SK-N-SH (cell line): ENCODE measurements around the gene SDHAF3. TPM values are rescaled to one million over a fixed set of nuclear protein-coding genes. Genes with fewer than 3 reads are reported as not detected.

ENCODE experiments used
- CTCF ChIA-PET: fragments of 300-600, 350-600 bp; formaldehyde crosslinking; extraction: SDS; loops from one replicate; lab custom pipeline; 2021; lab: Yijun Ruan, JAX
- POLR2A ChIA-PET: fragments of 350-600 bp; sonication (Branson Sonifier 250); formaldehyde crosslinking; extraction: SDS; loops from one replicate; lab custom pipeline; 2020; ENCODE audit warnings: antibody characterized with exemption, inconsistent platforms; lab: Yijun Ruan, JAX
- DNase-seq: peaks from one replicate; pipeline ENCODE4 v3.0.0; 2012
- H2AFZ ChIP-seq: fragments of 200-600 bp; sonication (generic); 2 replicates; pipeline ENCODE4 v1.8.1; 2016; ENCODE audit warnings: antibody characterized with exemption, mild to moderate bottlenecking, low read depth
- H3F3A ChIP-seq: fragments of 200-600 bp; sonication (generic); replicated peaks from 2 replicates; pipeline ENCODE3; 2016; ENCODE audit warnings: antibody characterized with exemption, mild to moderate bottlenecking; ENCODE audit not compliant: insufficient read depth
- H3K27ac ChIP-seq, 2 experiments: fragments of 200-500 bp in 1 of 2; fragments of 200-600 bp in 1 of 2; sonication (Bioruptor generic) in 1 of 2; sonication (generic), shearing (Covaris generic) in 1 of 2; 2 replicates each; pipeline versions ENCODE4 v1.5.1 to v1.6.1; 2014 to 2016; ENCODE audit warnings: low read depth in 2 of 2, inconsistent platforms in 1 of 2, low read length in 1 of 2, mild to moderate bottlenecking in 1 of 2, mixed read lengths in 1 of 2
- H3K27me3 ChIP-seq: fragments of 200-600 bp; sonication (generic), shearing (Covaris generic); 2 replicates; pipeline ENCODE4 v1.6.1; 2016; ENCODE audit warnings: mixed run types; ENCODE audit not compliant: insufficient read depth
- H3K36me3 ChIP-seq, 2 experiments: fragments of 200-500 bp in 1 of 2; fragments of 200-600 bp in 1 of 2; sonication (Bioruptor generic) in 1 of 2; sonication (generic) in 1 of 2; replicated peaks in 1 of 2; 2 replicates each; pipeline versions ENCODE3 to v1.5.1; 2014 to 2016; ENCODE audit warnings: low read length in 1 of 2, mild to moderate bottlenecking in 1 of 2; ENCODE audit not compliant: insufficient read depth in 2 of 2, control insufficient read depth in 1 of 2
- H3K4me1 ChIP-seq, 2 experiments: fragments of 200-500 bp in 1 of 2; fragments of 200-600 bp in 1 of 2; sonication (Bioruptor generic) in 1 of 2; sonication (generic), shearing (Covaris generic) in 1 of 2; 2 replicates each; pipeline versions ENCODE4 v1.5.1 to v1.6.1; 2014 to 2016; ENCODE audit warnings: low read depth in 1 of 2, low read length in 1 of 2, mixed run types in 1 of 2; ENCODE audit not compliant: insufficient read depth in 2 of 2, control insufficient read depth in 1 of 2
- H3K4me2 ChIP-seq: fragments of 200-600 bp; sonication (generic), shearing (Covaris generic); 2 replicates; pipeline ENCODE4 v1.6.1; 2017; ENCODE audit warnings: mixed run types
- H3K4me3 ChIP-seq, 2 experiments: fragments of 200-500 bp in 1 of 2; fragments of 200-600 bp in 1 of 2; sonication (Bioruptor generic) in 1 of 2; sonication (generic), shearing (Covaris generic) in 1 of 2; 2 replicates each; pipeline versions ENCODE4 v1.5.1 to v1.8.1; 2014 to 2016; ENCODE audit warnings: low read depth in 2 of 2, inconsistent platforms in 1 of 2, low read length in 1 of 2, mild to moderate bottlenecking in 1 of 2, mixed read lengths in 1 of 2, moderate library complexity in 1 of 2
- H3K79me2 ChIP-seq: fragments of 200-600 bp; sonication (generic); 2 replicates; pipeline ENCODE4 v1.8.1; 2017; ENCODE audit warnings: mild to moderate bottlenecking; ENCODE audit not compliant: insufficient read depth
- H3K9ac ChIP-seq: fragments of 200-600 bp; sonication (generic); 2 replicates; pipeline ENCODE4 v1.6.1; 2017; ENCODE audit warnings: mixed run types
- H3K9me2 ChIP-seq: fragments of 200-600 bp; sonication (generic); 2 replicates; pipeline ENCODE4 v1.6.1; 2017; ENCODE audit warnings: mixed run types
- H3K9me3 ChIP-seq: fragments of 200-600 bp; sonication (generic); 2 replicates; pipeline ENCODE4 v1.6.1; 2017; ENCODE audit warnings: mixed run types, mild to moderate bottlenecking, moderate library complexity
- H4K20me1 ChIP-seq: fragments of 200-600 bp; sonication (generic); 2 replicates; pipeline ENCODE4 v1.6.1; 2017; ENCODE audit warnings: mild to moderate bottlenecking, mixed run types; ENCODE audit not compliant: insufficient read depth
- CHD2 ChIP-seq: fragments of 150-350 bp; IDR thresholded peaks from 2 replicates; pipeline ENCODE4 v1.6.1; 2018; ENCODE audit warnings: low read length; ENCODE audit not compliant: partially characterized antibody
- EP300 ChIP-seq, 2 experiments: IDR thresholded peaks; 2 replicates each; pipeline versions ENCODE4 v1.4.0 to v1.6.1; 2012; ENCODE audit warnings: borderline replicate concordance in 1 of 2, low read depth in 1 of 2, low read length in 1 of 2
- EZH2phosphoT487 ChIP-seq: fragments of 200-600 bp; sonication (generic); IDR thresholded peaks from 2 replicates; pipeline ENCODE4 v1.6.1; 2017; ENCODE audit warnings: low read depth, mixed run types, mild to moderate bottlenecking, antibody characterized with exemption, moderate library complexity, borderline replicate concordance
- FOSL2 ChIP-seq: IDR thresholded peaks from 2 replicates; pipeline ENCODE4 v1.4.0; 2012; ENCODE audit warnings: low read depth, mild to moderate bottlenecking, moderate library complexity, borderline replicate concordance
- FOXM1 ChIP-seq: IDR thresholded peaks from 2 replicates; pipeline ENCODE4 v1.4.0; 2012; ENCODE audit warnings: low read depth, mild to moderate bottlenecking
- GATA2 ChIP-seq: sonication (generic); formaldehyde crosslinking; IDR thresholded peaks from 2 replicates; pipeline ENCODE4 v1.5.0; 2020; ENCODE audit warnings: mild to moderate bottlenecking, missing genetic modification reagents
- IRF3 ChIP-seq: fragments of 150-350 bp; IDR thresholded peaks from 2 replicates; pipeline ENCODE4 v1.6.1; 2016; ENCODE audit warnings: mild to moderate bottlenecking, low read depth, low read length
- JUND ChIP-seq: IDR thresholded peaks from 2 replicates; pipeline ENCODE4 v1.4.0; 2012
- MAX ChIP-seq: IDR thresholded peaks from 2 replicates; pipeline ENCODE4 v1.4.0; 2012; ENCODE audit warnings: low read depth
- MEF2A ChIP-seq: IDR thresholded peaks from 2 replicates; pipeline ENCODE4 v1.4.0; 2012; ENCODE audit warnings: low read depth, borderline replicate concordance
- MXI1 ChIP-seq: IDR thresholded peaks from 2 replicates; pipeline ENCODE4 v1.6.1; 2012; ENCODE audit warnings: mild to moderate bottlenecking, low read depth, low read length, improper control_type of control experiment
- NRF1 ChIP-seq: IDR thresholded peaks from 2 replicates; pipeline ENCODE4 v1.6.1; 2012; ENCODE audit warnings: low read depth, mild to moderate bottlenecking, low read length
- PBX3 ChIP-seq: IDR thresholded peaks from 2 replicates; pipeline ENCODE4; 2012
- POLR2AphosphoS5 ChIP-seq: IDR thresholded peaks from 2 replicates; pipeline ENCODE4 v1.6.1; 2012; ENCODE audit warnings: low read depth, low read length
- RFX5 ChIP-seq: IDR thresholded peaks from 2 replicates; pipeline ENCODE4 v1.6.1; 2012; ENCODE audit warnings: mild to moderate bottlenecking, improper control_type of control experiment, low read length
- RXRA ChIP-seq: IDR thresholded peaks from 2 replicates; pipeline ENCODE4 v1.4.0; 2012; ENCODE audit warnings: low read depth, mild to moderate bottlenecking, borderline replicate concordance
- SIN3A ChIP-seq: IDR thresholded peaks from 2 replicates; pipeline ENCODE4 v1.6.1; 2012; ENCODE audit warnings: low read depth, mild to moderate bottlenecking, low read length, moderate library complexity, borderline replicate concordance
- SMC3 ChIP-seq: IDR thresholded peaks from 2 replicates; pipeline ENCODE4 v1.6.1; 2012; ENCODE audit warnings: low read depth, low read length, improper control_type of control experiment
- TAF1 ChIP-seq: IDR thresholded peaks from 2 replicates; pipeline ENCODE4 v1.6.1; 2012; ENCODE audit warnings: low read depth, mild to moderate bottlenecking, low read length, moderate library complexity, borderline replicate concordance
- TCF12 ChIP-seq: IDR thresholded peaks from 2 replicates; pipeline ENCODE4 v1.4.0; 2012
- USF2 ChIP-seq: fragments of 150-350 bp; IDR thresholded peaks from 2 replicates; pipeline ENCODE4 v1.6.1; 2017; ENCODE audit warnings: antibody characterized with exemption, low read length, low read depth, borderline replicate concordance
- YY1 ChIP-seq: IDR thresholded peaks from 2 replicates; pipeline ENCODE4 v1.4.0; 2012; ENCODE audit warnings: low read depth, mild to moderate bottlenecking
- WGBS: methylation state at CpG from one replicate; pipeline ENCODE4 v1.1.6; 2017; ENCODE audit warnings: low lambda C conversion rate; 5-methylcytosine and 5-hydroxymethylcytosine counted together
- polyA plus RNA-seq, 3 experiments: library from polyadenylated mRNA; depleted of rRNA; stranded (reverse); fragments of >200 nt; gene quantifications; 2 replicates each; pipeline ENCODE4 v1.2.3, GENCODE V29; 2012
- TF ChIP-seq, protein P1 (sequence below): IDR thresholded peaks from 2 replicates; pipeline ENCODE4 v1.4.0; 2012; ENCODE audit warnings: low read depth, borderline replicate concordance

The SDHAF3 gene
- polyA plus RNA-seq, 1 of the 3 experiments (the other 2 are of a cell fraction), result 17.0 TPM

DNA sequence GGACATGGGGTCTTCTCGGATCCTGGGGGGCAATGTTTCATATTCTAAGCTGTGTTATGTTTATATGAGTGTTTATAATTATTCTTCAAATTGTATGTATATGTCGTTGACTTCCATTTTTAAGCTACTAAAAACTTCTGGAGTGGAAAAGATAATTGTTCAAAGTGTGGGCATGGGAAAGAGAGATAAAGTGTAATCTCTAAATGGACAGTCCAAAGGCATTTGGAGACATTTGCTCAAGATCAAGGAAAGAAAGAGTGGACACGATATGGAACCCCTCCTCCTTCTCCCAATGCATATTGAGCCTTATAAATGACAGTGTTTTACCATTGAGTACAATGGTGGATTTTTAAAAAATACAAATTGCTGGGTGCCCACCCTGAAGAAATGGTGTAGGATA lies 81.1 kb downstream of the SDHAF3 start:
- Histone ChIP-seq H3K27me3 (no peaks in the 10 kb centered on the region; the same call in 1 of the 2 replicates), H3K36me3 (no peaks in the 10 kb centered on the region), H3K9me2 (no peaks in the 10 kb centered on the region), H3K79me2 (no peaks in the 10 kb centered on the region), H4K20me1 (no peaks in the 10 kb centered on the region), H3K4me2 (no peak overlapping the region), H3K4me3 (no peak overlapping the region), H3K9me3 (no peaks in the 10 kb centered on the region), H2AFZ (no peak overlapping the region), H3K27ac (no peak overlapping the region), H3K9ac (no peak overlapping the region), H3F3A (no peaks in the 10 kb centered on the region), H3K4me1 (no peaks in the 10 kb centered on the region)
- TF ChIP-seq SMC3 (no peak), FOSL2 (no peak), EZH2phosphoT487 (no peak), MAX (no peak), IRF3 (no peak), TAF1 (no peak), SIN3A (no peak), TCF12 (no peak), RXRA (no peak), EP300 (IDR thresholded peaks at IDR 0.05; ENCODE audit: borderline replicate concordance in 1 of 2, low read depth in 1 of 2, low read length in 1 of 2) (no peak), NRF1 (no peak), JUND (no peak), CHD2 (no peak), YY1 (no peak), FOXM1 (no peak), POLR2AphosphoS5 (no peak)
- TF ChIP-seq, protein P1, sequence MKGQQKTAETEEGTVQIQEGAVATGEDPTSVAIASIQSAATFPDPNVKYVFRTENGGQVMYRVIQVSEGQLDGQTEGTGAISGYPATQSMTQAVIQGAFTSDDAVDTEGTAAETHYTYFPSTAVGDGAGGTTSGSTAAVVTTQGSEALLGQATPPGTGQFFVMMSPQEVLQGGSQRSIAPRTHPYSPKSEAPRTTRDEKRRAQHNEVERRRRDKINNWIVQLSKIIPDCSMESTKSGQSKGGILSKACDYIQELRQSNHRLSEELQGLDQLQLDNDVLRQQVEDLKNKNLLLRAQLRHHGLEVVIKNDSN, result no peak
- CTCF ChIA-PET, result interaction anchor here (0.7 to 1.3 kb wide), 4 partner anchors 17 to 94 kb away, joined by 3 to 4 read pairs (median 3); no protein-coding TSS in a partner anchor
- 5% methylated on average over 3 of the region's 3 CpGs for WGBS
- POLR2A ChIA-PET, result no interaction called here
- DNase-seq, result no peak

DNA sequence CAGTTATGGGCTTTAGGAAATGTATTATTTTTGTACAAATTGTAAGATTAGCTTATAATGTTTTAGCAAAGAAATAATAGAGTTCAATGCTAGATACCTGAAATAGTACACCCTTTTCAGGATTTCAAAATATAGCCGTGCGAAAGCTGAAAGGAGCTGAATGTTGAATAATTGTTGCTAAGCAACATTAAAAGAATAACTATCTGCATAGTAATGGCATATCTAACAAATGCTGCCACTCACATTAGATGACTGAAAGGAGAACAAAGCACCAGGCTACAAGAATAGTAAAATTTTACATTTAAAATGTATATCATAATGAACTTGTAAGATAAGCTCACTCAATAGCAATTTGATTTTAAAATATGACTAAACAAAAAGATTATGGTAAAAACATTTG lies 82.5 kb downstream of the SDHAF3 start:
- H3K36me3 ChIP-seq, result no peaks in the 10 kb centered on the region
- no peak overlapping the region for H3K4me3 ChIP-seq
- H3K27me3 ChIP-seq, result no peaks in the 10 kb centered on the region; the same call in 1 of the 2 replicates
- ChIA-PET POLR2A (no interaction called here), CTCF (interaction anchor here (0.8 to 1.5 kb wide), 6 partner anchors 9 to 969 kb away, joined by 3 to 4 read pairs (median 3); no protein-coding TSS in a partner anchor)
- no peak for DNase-seq
- H3K79me2 ChIP-seq, result no peaks in the 10 kb centered on the region
- no peaks in the 10 kb centered on the region for H4K20me1 ChIP-seq
- no peak overlapping the region for H3K9ac ChIP-seq
- no peak overlapping the region for H3K4me2 ChIP-seq
- no peak overlapping the region for H2AFZ ChIP-seq
- WGBS, result 6% methylated on average over 2 of the region's 2 CpGs
- H3K9me3 ChIP-seq, result no peaks in the 10 kb centered on the region
- no peak overlapping the region for H3K27ac ChIP-seq
- H3K4me1 ChIP-seq, result no peaks in the 10 kb centered on the region
- H3F3A ChIP-seq, result no peaks in the 10 kb centered on the region
- no peaks in the 10 kb centered on the region for H3K9me2 ChIP-seq
- TF ChIP-seq PBX3 (no peak), IRF3 (no peak), MXI1 (no peak), GATA2 (CRISPR knock-in tag) (no peak), MEF2A (no peak), SIN3A (no peak), NRF1 (no peak), RFX5 (no peak), FOXM1 (no peak), USF2 (no peak)
- TF ChIP-seq, protein P1, result no peak
